Stimulated activated naive CD8-positive, alpha-beta T cell treated with anti-CD3 and anti-CD28 coated beads, Interleukin-15, Interleukin-2, amounts not matched to agents 100 U/mL and 50 U/mL, for 24 hours (primary cell): ENCODE measurements around the gene TMEM201.
A peak's percentile ranks its signal among the peaks of the same experiment; 100 is the strongest.
"Not testable (repeated sequence)": the region's sequence is repeated elsewhere in the genome, so short reads cannot be mapped to it uniquely, and the experiment has no call there.

ENCODE experiments used
- ATAC-seq: fragments of 150-1000 bp; cut with Tn5 transposase; one replicate; pipeline ENCODE4 v1.10.0; 2021
- DNase-seq: peaks from one replicate; pipeline ENCODE4 v3.0.0; 2021

Gene TMEM201

GRCh38 chr1:9621032-9621431 is 32.3 kb downstream of the TMEM201 start:
- no peak for DNase-seq

GRCh38 chr1:9624081-9624480 is 35.4 kb downstream of the TMEM201 start:
- DNase-seq: no peak
- ATAC-seq: no peak

More at GRCh38 chr1:9621032-9621431, 32.3 kb downstream of the TMEM201 start:
- ATAC-seq: no peak

- not testable (repeated sequence) for ATAC-seq, DNase-seq
Measured at GRCh38 chr1:9625030-9625429, 36.3 kb downstream of the TMEM201 start.

GRCh38 chr1:9626201-9626608 is 37.5 kb downstream of the TMEM201 start:
- DNase-seq: peak; percentile 47
- ATAC-seq: no peak

GRCh38 chr1:9628541-9629444 is 40.1 kb downstream of the TMEM201 start:
- peak; percentile 74 for ATAC-seq
- DNase-seq: peak; percentile 82

- ATAC-seq (peak; percentile 47), DNase-seq (peak; percentile 87)
Measured at GRCh38 chr1:9629445-9630201, 40.9 kb downstream of the TMEM201 start.

GRCh38 chr1:9630331-9631111 is 41.8 kb downstream of the TMEM201 start:
- no peak for ATAC-seq
- peak; percentile 38 for DNase-seq

- no peak for DNase-seq
Measured at GRCh38 chr1:9631613-9632012, 42.9 kb downstream of the TMEM201 start.

GRCh38 chr1:9633493-9633892 is 44.8 kb downstream of the TMEM201 start:
- ATAC-seq (no peak), DNase-seq (no peak)

More at GRCh38 chr1:9631613-9632012, 42.9 kb downstream of the TMEM201 start:
- no peak for ATAC-seq

GRCh38 chr1:9634582-9634981 is 45.9 kb downstream of the TMEM201 start:
- DNase-seq: no peak
- no peak for ATAC-seq

GRCh38 chr1:9639227-9639626 is 50.5 kb downstream of the TMEM201 start:
- ATAC-seq: no peak
- no peak for DNase-seq

- ATAC-seq (peak; percentile 55), DNase-seq (peak; percentile 54)
Measured at GRCh38 chr1:9643351-9644256, 54.9 kb downstream of the TMEM201 start.

GRCh38 chr1:9646037-9646436 is 57.3 kb downstream of the TMEM201 start:
- DNase-seq: no peak
- ATAC-seq: no peak

- DNase-seq (no peak), ATAC-seq (no peak)
Measured at GRCh38 chr1:9648171-9648570, 59.5 kb downstream of the TMEM201 start.

GRCh38 chr1:9649769-9650168 is 61.1 kb downstream of the TMEM201 start:
- DNase-seq (no peak), ATAC-seq (no peak)

GRCh38 chr1:9651220-9651564 is 62.5 kb downstream of the TMEM201 start:
- DNase-seq (no peak), ATAC-seq (no peak)

- DNase-seq (peak; percentile 64), ATAC-seq (peak; percentile 33)
Measured at GRCh38 chr1:9651565-9652378, 63.1 kb downstream of the TMEM201 start, which contains the start of gene PIK3CD. Gene PIK3CD, plus strand, starts transcription at chr1:9651731. Its CDS starts 58,725 bp downstream, at chr1:9710456.

GRCh38 chr1:9652379-9653209 is 63.9 kb downstream of the TMEM201 start:
- ATAC-seq (no peak), DNase-seq (peak; percentile 70)

GRCh38 chr1:9653210-9653490 is 64.4 kb downstream of the TMEM201 start:
- ATAC-seq (peak; percentile 0), DNase-seq (no peak)
